GM20431 (cell line): ENCODE results near the gene CDC42BPG.

Experiments
- in situ Hi-C: fragments of 300-500 bp; cut with MseI, MboI; formaldehyde crosslinking; loops from one replicate; pipeline ENCODE4 v1.15.0; 2020; ENCODE audit warnings: low sequenced_read_pairs; ENCODE audit not compliant: unreplicated experiment

CDC42BPG gene

GRCh38 chr11:64810891-64811272, 33.6 kb downstream of the CDC42BPG start:
- in situ Hi-C loops, result no loop called here

GRCh38 chr11:64810271-64810890, 34.1 kb downstream of the CDC42BPG start, which contains the start of gene MEN1:
MEN1 (minus strand) TSS chr11:64810551; CDS start chr11:64810109, 442 bp downstream.
- in situ Hi-C loops, result no loop called here

- in situ Hi-C loops, result no loop called here
Observed at GRCh38 chr11:64809781-64810241, 34.6 kb downstream of the CDC42BPG start.

GRCh38 chr11:64805481-64805880, 39.0 kb downstream of the CDC42BPG start:
- in situ Hi-C loops, result no loop called here

- in situ Hi-C loops, result no loop called here
Observed at GRCh38 chr11:64804346-64805210, 39.9 kb downstream of the CDC42BPG start.

- in situ Hi-C loops, result no loop called here
Observed at GRCh38 chr11:64803846-64804345, 40.6 kb downstream of the CDC42BPG start.

- in situ Hi-C loops, result no loop called here
Observed at GRCh38 chr11:64803158-64803845, 41.2 kb downstream of the CDC42BPG start, which contains the start of gene MAP4K2. MAP4K2 (minus strand) TSS chr11:64803214; CDS start chr11:64803149, 65 bp downstream.

GRCh38 chr11:64802370-64803157, 41.9 kb downstream of the CDC42BPG start:
- in situ Hi-C loops, result no loop called here

- in situ Hi-C loops, result no loop called here
Observed at GRCh38 chr11:64801561-64802369, 42.7 kb downstream of the CDC42BPG start.

GRCh38 chr11:64801158-64801464, 43.3 kb downstream of the CDC42BPG start:
- in situ Hi-C loops, result no loop called here

- in situ Hi-C loops, result no loop called here
Observed at GRCh38 chr11:64800303-64801157, 43.9 kb downstream of the CDC42BPG start.

- in situ Hi-C loops, result no loop called here
Observed at GRCh38 chr11:64799623-64800302, 44.7 kb downstream of the CDC42BPG start.

- in situ Hi-C loops, result no loop called here
Observed at GRCh38 chr11:64799256-64799622, 45.2 kb downstream of the CDC42BPG start.

- in situ Hi-C loops, result no loop called here
Observed at GRCh38 chr11:64796757-64797541, 47.5 kb downstream of the CDC42BPG start.

- in situ Hi-C loops, result no loop called here
Observed at GRCh38 chr11:64796047-64796756, 48.3 kb downstream of the CDC42BPG start.

GRCh38 chr11:64794526-64794925, 49.9 kb downstream of the CDC42BPG start:
- in situ Hi-C loops, result no loop called here
